PC-9 (cell line): ENCODE results near the gene CHSY1. TPM values are rescaled to one million over a fixed set of nuclear protein-coding genes. Genes with fewer than 3 reads are reported as not detected.

Source experiments
- BruUV-seq: library from RNA; stranded (reverse); fragments of 400-500 nt; replicated peaks from 2 replicates; lab custom pipeline; 2021; lab: Mats Ljungman, UMichigan
- CTCF ChIA-PET: fragments of 300-600 bp; sonication (Branson Sonifier 250); formaldehyde crosslinking; loops from one replicate; lab custom pipeline; 2022; ENCODE audit warnings: antibody characterized with exemption; lab: Charles Lee
- POLR2A ChIA-PET: fragments of 300-600 bp; sonication (Branson Sonifier 250); formaldehyde crosslinking; loops from one replicate; lab custom pipeline; 2022; ENCODE audit warnings: antibody characterized with exemption; ENCODE audit not compliant: unreplicated experiment; lab: Charles Lee
- DNase-seq, 2 experiments: peaks; one replicate each; pipeline versions ENCODE4 v3.0.0 to v3.0.0-alpha.2; 2015 to 2022; ENCODE audit warnings: mixed read lengths in 1 of 2
- H2AFZ ChIP-seq: fragments of 200-600 bp; sonication (generic); 2 replicates; pipeline ENCODE4 v1.8.1; 2017; ENCODE audit warnings: antibody characterized with exemption
- H3F3A ChIP-seq: fragments of 200-600 bp; sonication (generic); 2 replicates; pipeline ENCODE4 v1.8.1; 2017; ENCODE audit warnings: antibody characterized with exemption, mild to moderate bottlenecking, low read depth; ENCODE audit not compliant: insufficient read depth
- H3K27ac ChIP-seq: fragments of 200-600 bp; sonication (generic); 2 replicates; pipeline ENCODE4 v1.6.1; 2016; ENCODE audit warnings: mixed run types
- H3K27me3 ChIP-seq: fragments of 200-600 bp; sonication (generic); 2 replicates; pipeline ENCODE4 v1.6.1; 2016; ENCODE audit warnings: low read depth, mixed run types; ENCODE audit not compliant: insufficient read depth
- H3K36me3 ChIP-seq: fragments of 200-600 bp; sonication (generic); 2 replicates; pipeline ENCODE4 v1.6.1; 2016; ENCODE audit warnings: low read depth, mixed run types
- H3K4me1 ChIP-seq: fragments of 200-600 bp; sonication (generic); replicated peaks from 2 replicates; pipeline ENCODE4 v1.6.1; 2016; ENCODE audit warnings: mixed run types; ENCODE audit not compliant: insufficient read depth
- H3K4me2 ChIP-seq: fragments of 200-600 bp; sonication (generic); 2 replicates; pipeline ENCODE4 v1.6.1; 2017; ENCODE audit warnings: mixed run types
- H3K4me3 ChIP-seq: fragments of 200-600 bp; sonication (generic); 2 replicates; pipeline ENCODE4 v1.6.1; 2016; ENCODE audit warnings: mixed run types
- H3K79me2 ChIP-seq: fragments of 200-600 bp; sonication (generic); 2 replicates; pipeline ENCODE4 v1.6.1; 2017; ENCODE audit warnings: low read depth, mixed run types
- H3K9me2 ChIP-seq: fragments of 200-600 bp; sonication (generic); 2 replicates; pipeline ENCODE4 v1.8.1; 2017; ENCODE audit warnings: mild to moderate bottlenecking; ENCODE audit not compliant: insufficient read depth
- H3K9me3 ChIP-seq: fragments of 200-600 bp; sonication (generic); 2 replicates; pipeline ENCODE4 v1.8.1; 2016; ENCODE audit warnings: low read depth; ENCODE audit not compliant: insufficient read depth
- H4K20me1 ChIP-seq: fragments of 200-600 bp; sonication (generic); 2 replicates; pipeline ENCODE4 v1.8.1; 2017; ENCODE audit not compliant: insufficient read depth
- CTCF ChIP-seq: fragments of 200-600 bp; sonication (generic); conservative IDR thresholded peaks from 2 replicates; pipeline ENCODE4 v1.6.1; 2017; ENCODE audit warnings: mixed run types, antibody characterized with exemption, mild to moderate bottlenecking, moderate library complexity
- EZH2 ChIP-seq: fragments of 200-600 bp; sonication (generic); IDR thresholded peaks from 2 replicates; pipeline ENCODE4 v1.8.0; 2017; ENCODE audit warnings: antibody characterized with exemption, low read depth
- intact Hi-C: fragments of 100-400 bp; cut with micrococcal nuclease; formaldehyde crosslinking; loops from one replicate; pipeline ENCODE4 v1.10.0; 2022; ENCODE audit not compliant: unreplicated experiment
- total RNA-seq: library from RNA; stranded (reverse); gene quantifications from 2 replicates; pipeline ENCODE4 v1.2.3, GENCODE V29; 2021

CHSY1 gene
- total RNA-seq, 1 experiment from 2014 or later, result 10.7 TPM

GRCh38 chr15:101295607-101296161 lies 43.8 kb upstream of the CHSY1 start:
- Histone ChIP-seq H3K9me2 (no peaks in the 10 kb centered on the region), H3F3A (peaks cover 17% of the 10 kb centered on the region), H3K27ac (peak overlapping the region; percentile 77), H3K36me3 (0 out of 2 replicates have a peak, but pooled peaks cover 14% of the 10 kb centered on the region), H3K4me1 (peaks cover 41% of the 10 kb centered on the region), H3K4me2 (peak overlapping the region; percentile 82), H2AFZ (peak overlapping the region; percentile 99), H3K9me3 (no peaks in the 10 kb centered on the region), H3K4me3 (peak overlapping the region; percentile 93), H3K79me2 (peaks cover 57% of the 10 kb centered on the region), H4K20me1 (peaks cover 38% of the 10 kb centered on the region), H3K27me3 (no peaks in the 10 kb centered on the region)
- intact Hi-C loops, result loop anchor here (2.0 to 5.0 kb wide), 2 partner anchors 282 to 357 kb away; partner anchors contain the start of gene TM2D3
- TF ChIP-seq CTCF, result no peak
- TF ChIP-seq EZH2, result no peak
- DNase-seq, result no peak
- TSS peak; percentile 82 for BruUV-seq
- POLR2A ChIA-PET, result no interaction called here
- CTCF ChIA-PET, result interaction anchor here (0.6 to 1.2 kb wide), 2 partner anchors 346 to 359 kb away, joined by 3 to 4 read pairs; no protein-coding TSS in a partner anchor

GRCh38 chr15:101294731-101295606 lies 43.1 kb upstream of the CHSY1 start, which contains the start of gene SNRPA1:
SNRPA1 (minus strand) TSS chr15:101295248; CDS start chr15:101295178, 70 bp downstream.
- Histone ChIP-seq H4K20me1 (peaks cover 44% of the 10 kb centered on the region), H3K9me2 (no peaks in the 10 kb centered on the region), H3K4me3 (peak within 1 kb of the TSS; percentile 93), H3K4me2 (peak within 1 kb of the TSS; percentile 82), H2AFZ (peak within 1 kb of the TSS; percentile 99), H3K4me1 (peaks cover 41% of the 10 kb centered on the region), H3K79me2 (peaks cover 65% of the 10 kb centered on the region), H3K36me3 (0 out of 2 replicates have a peak, but pooled peaks cover 14% of the 10 kb centered on the region), H3K9me3 (no peaks in the 10 kb centered on the region), H3K27ac (peak within 1 kb of the TSS; percentile 77), H3K27me3 (no peaks in the 10 kb centered on the region), H3F3A (peaks cover 20% of the 10 kb centered on the region)
- CTCF ChIA-PET, result no interaction called here
- peak; percentile 85 to 95 for DNase-seq
- TF ChIP-seq CTCF (no peak), EZH2 (no peak)
- BruUV-seq, result no TSS peak
- POLR2A ChIA-PET, result no interaction called here
- intact Hi-C loops, result loop anchor here (2.0 to 5.0 kb wide), 2 partner anchors 282 to 358 kb away; partner anchors contain the start of gene TM2D3

DNA sequence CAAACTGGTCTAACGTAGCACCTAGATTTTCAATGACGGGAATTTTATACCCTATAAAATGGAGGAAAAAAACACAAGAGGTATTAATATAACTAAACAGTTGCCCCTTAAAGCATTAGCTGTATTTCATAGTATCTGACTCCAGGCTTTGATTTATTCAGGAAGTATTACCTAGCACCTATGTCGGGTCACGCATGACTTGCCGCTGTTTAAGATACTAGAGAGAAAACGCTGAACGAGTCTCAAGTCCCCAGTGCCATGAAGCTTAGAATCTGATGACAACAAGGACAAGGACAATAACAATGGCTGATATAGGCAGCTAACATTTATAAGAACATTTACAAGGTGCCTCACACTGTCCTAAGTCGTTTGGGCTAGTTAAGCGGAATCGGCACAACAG lies 41.3 kb upstream of the CHSY1 start:
- H4K20me1 ChIP-seq, result peaks cover 62% of the 10 kb centered on the region
- H3K4me3 ChIP-seq, result peak overlapping the region; percentile 93
- peak overlapping the region; percentile 82 for H3K4me2 ChIP-seq
- TF ChIP-seq CTCF (no peak), EZH2 (no peak)
- H3K4me1 ChIP-seq, result peaks cover 41% of the 10 kb centered on the region
- no peak overlapping the region for H2AFZ ChIP-seq
- intact Hi-C loops, result no loop called here
- ChIA-PET CTCF (interaction anchor here (0.6 to 1.1 kb wide), 2 partner anchors 13 to 349 kb away, joined by 4 to 5 read pairs; no protein-coding TSS in a partner anchor), POLR2A (interaction anchor here (0.7 kb wide), 1 partner anchor 85 kb away, joined by 3 read pairs; no protein-coding TSS in a partner anchor)
- peaks cover 14% of the 10 kb centered on the region; the same call in 1 of the 2 replicates for H3K36me3 ChIP-seq
- no peaks in the 10 kb centered on the region for H3K9me2 ChIP-seq
- peaks cover 82% of the 10 kb centered on the region for H3K79me2 ChIP-seq
- H3F3A ChIP-seq, result peaks cover 28% of the 10 kb centered on the region
- no peak overlapping the region for H3K27ac ChIP-seq
- no TSS peak for BruUV-seq
- no peak for DNase-seq
- H3K9me3 ChIP-seq, result no peaks in the 10 kb centered on the region
- H3K27me3 ChIP-seq, result no peaks in the 10 kb centered on the region
